Activated effector memory CD4-positive, alpha-beta T cell treated with Interleukin-2 at 50 U/mL for 16 hours (primary cell): Measurements from ENCODE around the gene PARP9.
"Not testable (repeated sequence)": the region's sequence is repeated elsewhere in the genome, so short reads cannot be mapped to it uniquely, and the experiment has no call there.

Source experiments
- DNase-seq: peaks from one replicate; pipeline ENCODE4 v3.0.0-alpha.2; 2020

PARP9 gene

DNA sequence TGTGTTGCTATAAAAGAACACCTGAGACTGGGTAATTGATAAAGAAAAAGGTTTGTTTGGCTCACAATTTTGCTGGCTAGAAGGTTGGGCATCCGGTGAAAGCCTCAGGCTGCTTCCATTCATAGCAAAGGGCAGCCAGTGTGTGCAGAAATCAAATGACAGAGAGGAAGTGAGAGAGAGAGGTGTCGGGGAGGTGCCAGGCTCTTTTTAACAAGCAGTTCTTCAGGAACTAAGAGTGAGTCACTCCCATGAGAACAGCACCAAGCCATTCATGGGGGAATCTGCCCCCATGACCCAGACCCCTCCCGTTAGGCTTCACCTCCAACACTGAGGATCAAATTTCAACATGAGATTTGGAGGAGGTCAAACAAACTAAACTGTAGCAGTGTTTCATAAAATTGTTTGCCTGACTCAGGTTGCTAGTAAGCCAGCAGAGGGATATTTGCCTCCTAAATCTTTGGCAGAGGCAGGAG lies 8.9 kb upstream of the PARP9 start:
- peak; percentile 17 for DNase-seq

DNA sequence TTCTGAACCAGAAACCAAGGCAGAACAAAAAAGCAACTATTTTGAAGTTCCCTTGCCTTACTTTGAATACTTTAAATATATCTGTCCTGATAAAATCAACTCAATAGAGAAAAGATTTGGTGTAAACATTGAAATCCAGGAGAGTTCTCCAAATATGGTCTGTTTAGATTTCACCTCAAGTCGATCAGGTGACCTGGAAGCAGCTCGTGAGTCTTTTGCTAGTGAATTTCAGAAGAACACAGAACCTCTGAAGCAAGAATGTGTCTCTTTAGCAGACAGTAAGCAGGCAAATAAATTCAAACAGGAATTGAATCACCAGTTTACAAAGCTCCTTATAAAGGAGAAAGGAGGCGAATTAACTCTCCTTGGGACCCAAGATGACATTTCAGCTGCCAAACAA lies 4.7 kb upstream of the PARP9 start:
- DNase-seq: no peak

DNA sequence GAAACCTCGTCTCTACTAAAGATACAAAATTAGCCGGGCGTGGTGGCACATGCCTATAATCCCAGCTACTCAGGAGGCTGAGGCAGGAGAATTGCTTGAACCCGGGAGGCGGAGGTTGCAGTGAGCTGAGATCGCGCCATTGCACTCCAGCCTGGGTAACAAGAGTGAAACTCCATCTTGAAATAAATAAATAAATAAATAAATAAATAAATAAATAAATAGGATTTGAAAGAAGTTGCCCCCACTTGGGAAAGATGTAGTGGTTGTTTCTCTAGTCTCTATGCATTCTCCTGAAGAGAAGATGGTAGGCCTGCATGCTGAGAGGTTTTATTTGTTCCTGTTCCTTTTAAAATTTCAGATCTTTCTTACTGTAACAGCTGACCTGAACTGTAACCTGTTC lies 4.0 kb upstream of the PARP9 start:
- not testable (repeated sequence) for DNase-seq

DNA sequence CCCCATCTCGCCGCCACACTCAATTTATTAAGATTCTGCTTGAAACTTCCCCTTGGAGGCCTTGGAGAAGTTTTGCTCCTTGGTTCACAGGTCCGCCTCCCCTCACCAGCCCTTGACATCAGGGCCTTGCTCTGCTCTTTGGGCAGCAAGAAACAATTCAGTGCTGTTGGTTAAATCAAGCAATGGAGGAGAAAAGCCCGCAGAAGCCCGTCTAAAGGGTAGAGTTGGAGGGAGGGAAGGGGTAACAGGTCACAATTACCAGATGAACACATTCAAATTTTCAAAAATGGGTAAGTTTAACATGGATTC lies 429 bp downstream of the PARP9 start:
- no peak for DNase-seq

DNA sequence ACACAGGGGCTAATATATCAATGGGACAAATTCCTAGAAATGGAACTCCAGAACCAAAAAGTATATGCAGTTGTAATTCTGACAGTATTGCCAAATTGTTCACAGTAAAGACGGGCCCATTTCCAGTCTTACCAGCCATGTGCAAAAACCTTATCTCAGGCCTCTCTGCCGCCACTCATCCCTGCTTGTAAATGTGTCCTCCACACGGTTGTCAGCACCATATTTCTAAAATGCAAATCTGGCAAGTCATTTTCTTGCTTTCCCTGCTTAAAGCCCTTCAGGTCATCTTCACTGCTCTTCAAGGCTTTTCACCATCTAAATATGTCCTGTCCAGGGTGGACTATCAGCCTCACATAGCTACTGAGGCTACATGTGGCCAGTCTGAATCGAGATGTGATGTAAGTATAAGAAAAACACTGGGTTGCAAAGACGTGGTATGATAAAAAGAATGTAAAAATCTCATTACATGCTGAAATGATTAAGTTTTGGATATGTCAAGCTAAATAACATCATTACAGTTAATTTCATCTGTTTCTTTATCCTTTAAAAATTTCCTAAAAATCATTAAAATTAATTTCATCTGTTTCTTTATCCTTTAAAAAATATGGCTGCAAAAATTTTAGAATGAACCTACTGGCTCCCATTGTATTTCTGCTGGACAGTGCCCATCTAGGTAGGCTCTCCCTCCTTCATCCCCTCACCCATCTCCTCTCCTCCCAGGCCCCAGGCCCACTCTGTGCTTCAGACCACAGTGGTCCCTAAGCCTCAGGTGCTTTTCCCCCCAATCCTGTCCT lies 980 bp downstream of the PARP9 start:
- no peak for DNase-seq

DNA sequence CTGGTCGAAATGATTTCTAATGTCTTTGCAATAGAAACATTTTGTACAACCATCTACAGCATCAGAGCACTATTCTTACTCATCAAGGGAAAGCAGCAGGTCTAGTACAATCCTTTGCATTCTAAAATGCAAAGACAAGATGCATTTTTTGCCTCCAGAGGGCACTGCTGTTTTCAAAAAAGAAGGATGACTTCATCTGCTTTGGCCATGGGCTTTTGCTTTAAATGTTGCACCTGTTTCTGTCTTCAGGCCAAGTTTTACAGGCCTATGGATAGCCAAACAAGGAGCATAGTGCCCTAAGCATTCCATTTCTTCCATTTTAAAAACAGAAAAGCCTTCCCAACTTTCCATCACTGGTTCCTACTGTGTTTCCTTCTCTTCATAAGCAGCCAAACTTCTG lies 3.4 kb downstream of the PARP9 start:
- DNase-seq: peak; percentile 21

DNA sequence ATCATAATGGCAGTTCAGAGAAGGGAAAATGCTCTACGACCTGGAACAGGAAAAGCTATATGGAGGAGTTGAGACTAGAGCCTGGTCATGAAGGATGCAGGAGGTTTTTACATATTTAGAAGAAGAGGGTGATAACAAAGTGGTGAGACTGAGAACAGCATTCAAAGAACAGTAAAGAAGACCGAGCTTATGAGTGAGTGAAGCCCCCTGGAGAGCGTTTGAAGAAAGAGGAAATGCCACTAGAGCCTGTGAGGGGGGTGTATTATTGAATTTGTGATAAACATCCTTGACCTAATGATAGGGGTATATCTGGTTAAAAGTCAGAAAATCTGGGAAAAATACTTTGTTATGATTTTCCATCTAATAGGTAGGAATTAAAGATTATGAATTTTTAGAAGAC lies 4.2 kb downstream of the PARP9 start:
- DNase-seq: no peak

DNA sequence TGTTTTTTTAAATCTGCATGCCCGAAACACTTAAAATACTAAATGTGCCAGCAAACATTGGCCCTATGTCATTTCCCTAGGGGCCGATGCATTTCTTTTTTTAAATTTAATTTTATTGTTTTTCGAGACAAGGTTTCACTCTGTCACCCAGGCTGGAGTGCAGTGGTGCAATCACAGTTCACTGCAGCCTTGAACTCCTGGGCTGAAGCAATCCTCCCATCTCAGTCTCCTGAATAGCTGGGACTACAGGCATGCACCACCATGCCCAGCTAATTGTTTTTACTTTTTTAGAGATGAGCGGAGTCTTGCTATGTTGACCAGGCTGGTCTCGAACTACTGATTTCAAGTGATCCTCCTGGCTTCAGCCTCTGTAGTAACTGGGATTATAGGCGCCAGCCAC lies 5.5 kb downstream of the PARP9 start:
- DNase-seq: no peak

DNA sequence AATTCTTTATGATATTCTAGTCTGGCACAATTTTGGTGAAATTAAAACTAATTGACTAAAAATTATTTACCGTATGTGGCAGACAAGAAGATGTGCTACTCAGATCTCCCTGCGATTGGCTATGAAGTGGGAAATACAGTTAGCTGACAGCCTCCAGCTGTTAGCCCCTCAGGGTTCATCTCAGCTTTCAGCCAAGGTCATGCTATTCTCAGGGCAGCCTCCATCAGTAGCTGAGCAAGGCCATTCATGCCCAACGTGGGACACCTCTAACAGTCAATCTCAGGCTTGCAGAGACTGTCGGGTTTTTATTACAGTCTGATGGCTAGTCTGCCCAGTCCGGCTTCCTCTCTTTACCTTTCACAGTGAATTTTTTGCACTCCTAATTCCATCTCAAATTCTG lies 6.7 kb downstream of the PARP9 start:
- DNase-seq: no peak

DNA sequence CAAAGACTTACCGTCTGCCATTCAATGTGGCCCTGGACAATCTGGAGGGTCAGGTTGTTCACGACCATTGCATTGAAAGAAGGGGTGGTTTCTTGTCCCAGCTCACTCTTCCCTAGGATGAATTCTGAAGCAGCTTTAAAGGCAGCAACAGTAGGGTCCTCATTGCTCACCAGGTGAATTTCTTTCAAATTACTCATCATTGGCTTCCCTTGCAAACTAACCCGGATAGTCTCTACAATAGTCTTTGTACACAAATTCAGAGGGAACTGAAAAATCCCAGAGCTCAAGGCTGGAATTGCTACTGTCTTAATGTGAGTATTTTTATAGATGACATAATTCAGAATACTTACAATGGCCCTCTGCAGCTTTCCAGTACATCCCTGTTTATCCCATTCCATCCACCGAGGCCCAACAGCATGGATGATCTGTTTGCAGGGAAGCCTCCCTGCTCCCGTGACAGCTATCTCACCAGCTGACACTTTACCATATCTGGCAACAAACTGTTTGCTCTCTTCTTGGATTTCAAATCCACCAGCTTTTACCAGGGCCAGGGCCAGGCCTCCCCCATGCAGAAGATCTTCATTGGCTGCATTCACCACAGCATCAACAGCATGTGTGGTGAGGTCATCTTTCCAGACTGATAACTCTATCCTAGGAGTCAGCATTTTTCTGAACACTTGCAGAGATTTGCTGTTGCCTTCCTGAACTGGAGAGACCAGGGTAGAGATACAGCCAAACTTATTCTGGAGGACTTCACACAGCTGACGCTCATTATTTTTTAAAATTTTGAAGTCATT lies 8.6 kb downstream of the PARP9 start:
- DNase-seq: no peak

DNA sequence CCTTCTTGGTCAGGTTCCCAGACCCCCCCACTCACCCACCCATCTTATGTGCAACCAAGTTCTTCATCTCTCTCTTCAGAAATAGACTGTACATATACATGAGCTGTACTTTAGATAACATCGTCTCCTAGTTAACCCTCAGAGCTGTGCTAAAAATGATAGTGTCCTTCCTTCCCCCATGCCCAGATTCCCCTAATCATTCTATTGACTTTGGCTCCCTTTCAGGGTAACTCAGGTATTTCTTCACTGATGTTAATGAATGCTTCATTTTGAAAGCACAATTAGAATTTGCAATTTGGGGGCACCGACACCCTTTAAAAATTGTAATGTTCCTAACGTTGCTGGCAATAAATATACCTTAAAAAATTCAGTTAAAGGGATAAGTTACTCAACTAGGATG lies 10.9 kb downstream of the PARP9 start:
- no peak for DNase-seq

DNA sequence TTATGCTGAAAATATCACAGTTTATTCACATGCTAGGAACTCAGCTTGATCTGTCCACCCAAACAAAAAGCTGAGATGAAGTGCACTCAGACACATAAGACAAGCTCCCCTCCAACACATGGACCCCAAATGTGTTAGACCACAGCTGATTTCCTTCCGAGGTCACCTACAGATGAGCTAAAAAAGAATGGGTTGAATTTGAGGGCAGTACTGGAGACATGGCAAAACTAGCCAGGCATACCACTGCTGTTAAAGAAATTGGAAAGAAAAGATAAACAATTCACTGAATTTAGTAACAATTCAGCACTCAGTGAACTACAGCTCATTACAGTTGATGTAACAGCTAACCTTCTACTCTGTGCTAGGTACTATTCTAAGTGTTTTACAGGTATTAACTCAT lies 15.5 kb downstream of the PARP9 start:
- DNase-seq: no peak

DNA sequence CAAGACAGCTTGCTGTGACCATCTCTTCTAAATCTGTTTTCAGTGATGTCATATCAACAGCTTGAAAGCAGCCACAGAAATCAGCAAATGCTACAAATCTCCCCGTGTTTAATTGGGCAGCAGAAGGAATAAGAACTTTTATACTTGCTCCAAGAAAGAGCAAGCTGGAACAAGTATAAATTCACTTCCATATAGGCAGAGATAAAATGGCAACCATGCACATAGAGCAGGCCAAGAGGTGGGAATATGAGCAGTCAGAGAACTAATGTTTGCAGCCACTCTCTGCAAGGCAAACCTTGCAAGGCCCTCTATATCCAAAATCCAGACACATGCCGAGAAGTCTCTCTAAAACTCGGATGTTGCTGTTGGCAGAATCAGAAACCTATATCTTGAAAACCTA lies 16.0 kb downstream of the PARP9 start:
- DNase-seq: no peak

DNA sequence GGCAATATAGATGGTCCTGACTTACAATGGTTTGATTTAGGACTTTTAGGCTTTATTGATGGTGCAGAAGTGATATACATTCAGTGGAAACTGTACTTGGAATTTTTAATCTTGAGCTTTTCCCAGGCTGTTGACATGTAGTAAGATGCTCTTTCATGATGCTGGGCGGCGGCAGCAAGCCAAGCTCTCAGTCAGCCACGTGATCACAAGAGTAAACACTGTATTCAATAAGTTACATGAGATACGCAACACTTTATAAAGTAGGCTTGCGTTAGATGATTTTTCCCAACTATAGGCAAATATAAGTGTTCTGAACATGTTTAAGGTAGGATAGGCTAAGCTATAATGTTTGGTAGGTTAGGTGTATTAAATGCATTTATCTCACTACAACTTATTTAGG lies 17.9 kb downstream of the PARP9 start:
- no peak for DNase-seq

DNA sequence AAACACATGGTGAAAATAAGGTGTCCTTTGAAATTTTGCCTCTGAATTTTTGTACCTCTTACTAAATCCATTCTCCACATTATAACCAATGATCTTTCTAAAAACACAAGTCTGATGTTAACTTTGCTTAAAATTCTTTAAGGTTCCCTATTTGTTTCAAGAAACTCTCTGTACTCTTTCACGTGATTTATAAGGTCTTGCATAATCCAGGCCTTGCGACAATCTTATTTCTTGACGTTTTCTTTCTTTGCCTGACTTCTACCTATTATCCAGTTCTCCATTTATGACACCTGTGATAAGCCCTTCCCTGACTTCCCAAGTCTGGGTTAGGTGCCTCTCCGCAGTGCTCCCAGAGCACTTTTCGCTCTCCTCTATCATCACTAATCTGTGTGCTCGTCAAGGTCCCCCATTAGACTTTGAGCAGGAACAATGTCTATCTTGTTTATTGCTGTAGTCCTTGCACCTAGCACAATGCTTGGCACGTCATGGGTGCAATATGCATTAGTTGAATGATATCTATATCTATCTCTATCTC lies 25.1 kb downstream of the PARP9 start:
- DNase-seq: no peak

DNA sequence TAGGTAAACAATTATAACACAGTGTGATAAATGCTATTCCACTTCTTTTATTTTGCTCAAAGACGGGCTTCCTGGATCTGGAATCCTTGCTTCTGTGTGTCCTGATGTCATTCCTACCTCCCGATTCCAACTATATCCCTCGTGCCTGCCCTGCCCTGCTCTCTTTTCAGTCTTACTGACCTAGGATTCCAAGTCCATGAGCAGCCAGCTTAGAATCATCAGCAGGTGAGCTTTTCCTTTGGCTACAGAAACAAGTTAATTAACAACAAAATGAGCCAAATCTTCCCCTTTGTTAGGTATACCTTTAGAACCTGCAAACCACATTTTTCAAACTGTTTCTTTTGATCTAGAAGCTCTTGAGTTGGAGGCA lies 27.5 kb downstream of the PARP9 start:
- DNase-seq: no peak

DNA sequence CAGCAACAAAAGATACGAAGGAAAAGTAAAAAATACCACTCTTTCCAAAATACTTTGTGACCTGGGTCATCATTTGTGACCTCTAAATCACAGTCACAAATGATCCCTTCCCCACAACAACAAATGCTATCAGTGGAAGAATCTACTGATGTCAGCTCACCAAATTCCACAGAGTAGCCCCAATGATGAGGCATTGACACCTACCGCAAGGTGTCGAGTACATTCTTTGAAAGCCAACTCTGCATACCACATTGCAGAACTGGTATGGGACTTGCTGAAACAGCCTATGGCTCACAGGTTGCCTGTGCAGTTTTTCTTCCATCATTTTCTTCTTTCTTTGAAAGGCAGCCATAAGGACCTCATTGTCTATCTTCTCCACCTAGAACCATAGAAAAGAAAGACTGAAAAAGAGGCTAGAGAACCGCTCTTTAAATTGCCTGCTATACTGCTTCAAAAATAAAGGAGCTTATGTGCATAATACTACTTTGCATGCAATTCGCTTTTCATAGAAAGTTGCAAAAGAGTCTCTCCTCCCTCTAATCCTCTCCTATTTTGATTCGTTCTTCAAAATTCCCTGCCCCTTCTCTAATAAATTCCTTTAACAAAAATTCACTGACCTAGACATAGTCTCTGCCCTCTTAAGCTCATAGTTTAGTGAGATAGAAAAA lies 28.0 kb downstream of the PARP9 start:
- DNase-seq: no peak

DNA sequence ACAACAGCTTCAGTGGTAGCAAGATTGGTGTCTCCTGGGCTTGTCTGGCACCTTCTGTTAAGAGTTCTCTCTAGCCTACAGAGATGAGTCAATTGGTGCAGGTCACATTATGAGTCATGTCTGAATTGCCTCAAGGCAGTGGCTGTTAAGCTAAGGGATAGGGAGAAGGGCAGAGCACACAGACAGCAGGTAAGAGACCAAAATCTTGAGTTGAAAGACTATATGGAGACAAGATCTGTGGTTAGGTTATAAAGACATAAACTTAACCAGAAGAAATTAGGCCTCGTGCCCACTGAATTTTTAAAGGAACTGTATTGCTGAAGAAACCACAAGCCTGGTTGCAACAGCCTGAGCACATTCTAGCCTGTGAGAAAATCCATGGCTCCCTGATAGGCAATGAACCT lies 30.2 kb downstream of the PARP9 start:
- no peak for DNase-seq

DNA sequence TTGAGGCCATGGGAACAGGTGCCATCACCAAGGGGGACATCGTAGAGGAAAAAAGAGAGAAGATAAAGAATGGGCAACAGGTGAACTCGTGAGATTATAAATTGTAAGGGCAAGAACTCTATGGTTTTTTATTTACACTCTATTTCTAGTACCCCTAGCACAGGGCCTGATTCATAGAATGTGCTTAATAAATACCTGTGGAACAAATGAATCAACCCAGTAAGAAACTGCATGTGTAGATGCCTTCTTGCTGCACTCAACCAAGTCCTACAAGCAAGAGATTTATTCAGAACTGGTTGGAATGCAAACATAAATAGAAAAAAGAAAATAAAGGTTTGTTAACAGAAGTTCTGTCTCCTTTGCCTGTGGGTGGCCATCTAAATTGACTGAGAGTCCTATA lies 30.6 kb downstream of the PARP9 start:
- DNase-seq: no peak

DNA sequence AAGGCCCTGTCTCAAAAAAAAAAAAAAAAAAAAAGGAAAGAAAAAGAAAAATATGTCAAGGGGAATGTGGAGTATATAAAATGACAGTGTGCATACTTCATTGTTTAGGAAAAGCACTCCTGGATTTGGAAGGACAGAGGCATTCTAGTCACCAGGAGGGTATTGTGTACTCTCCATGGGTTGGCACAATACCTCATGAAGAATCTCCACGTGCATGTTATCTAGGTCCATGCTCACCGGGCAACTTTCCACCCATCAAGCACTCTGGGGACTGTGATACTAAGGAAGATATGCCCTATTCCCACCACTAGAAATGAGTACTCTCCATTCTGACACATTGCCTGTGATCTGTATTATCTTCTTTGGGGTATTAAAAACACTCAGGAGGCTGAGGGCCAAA lies 33.9 kb downstream of the PARP9 start:
- no peak for DNase-seq

DNA sequence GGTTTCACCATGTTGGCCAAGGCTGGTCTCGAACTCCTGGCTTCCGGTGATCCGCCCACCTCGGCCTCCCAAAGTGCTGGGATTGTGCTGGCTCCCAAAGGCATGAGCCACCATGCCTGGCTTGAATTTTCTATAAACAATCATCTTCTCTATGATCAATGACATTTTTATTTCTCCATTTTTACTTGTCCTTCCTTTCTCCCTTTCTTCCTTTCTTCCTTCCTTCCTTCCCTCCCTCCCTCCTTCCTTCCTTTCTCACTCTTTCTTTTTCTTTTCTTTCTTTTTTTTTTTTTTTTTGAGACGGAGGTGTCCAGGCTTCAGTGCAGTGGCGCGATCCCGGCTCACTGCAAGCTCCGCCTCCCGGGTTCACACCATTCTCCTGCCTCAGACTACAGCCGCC lies 40.8 kb downstream of the PARP9 start:
- no peak for DNase-seq

DNA sequence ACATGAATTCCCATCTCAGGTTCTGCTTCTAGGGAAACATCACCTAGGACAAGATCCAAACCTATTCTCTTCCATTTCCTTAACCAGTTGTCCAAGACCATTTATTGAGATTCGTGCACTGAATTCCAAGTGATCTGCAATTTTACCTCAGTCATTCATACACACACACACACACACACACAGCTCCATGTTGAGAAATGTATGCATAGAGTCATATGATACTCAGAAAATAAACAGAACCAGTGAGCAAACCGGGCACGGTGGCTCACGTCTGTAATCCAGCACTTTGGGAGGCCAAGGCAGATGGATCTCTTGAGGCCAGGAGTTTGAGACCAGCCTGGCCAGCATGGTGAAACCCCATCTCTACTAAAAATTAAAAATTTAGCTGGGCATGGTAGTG lies 43.2 kb downstream of the PARP9 start:
- DNase-seq: no peak

DNA sequence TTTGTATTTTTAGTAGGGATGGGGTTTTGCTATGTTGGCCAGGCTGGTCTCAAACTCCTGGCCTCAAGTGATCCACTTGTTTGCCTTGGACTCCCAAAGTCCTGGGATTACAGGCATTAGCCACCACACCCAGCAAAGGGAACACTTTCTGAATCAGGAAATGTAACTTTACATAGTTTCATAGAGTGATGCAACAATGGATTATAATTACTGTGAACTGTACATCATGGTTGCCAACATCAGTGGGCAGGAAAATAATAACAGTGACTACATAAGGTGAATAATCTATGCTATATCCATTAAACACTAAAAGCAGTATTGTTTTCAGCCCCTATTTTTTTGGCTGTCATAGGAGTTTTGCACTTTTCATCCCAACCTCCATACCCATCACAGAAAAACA lies 44.4 kb downstream of the PARP9 start:
- no peak for DNase-seq

DNA sequence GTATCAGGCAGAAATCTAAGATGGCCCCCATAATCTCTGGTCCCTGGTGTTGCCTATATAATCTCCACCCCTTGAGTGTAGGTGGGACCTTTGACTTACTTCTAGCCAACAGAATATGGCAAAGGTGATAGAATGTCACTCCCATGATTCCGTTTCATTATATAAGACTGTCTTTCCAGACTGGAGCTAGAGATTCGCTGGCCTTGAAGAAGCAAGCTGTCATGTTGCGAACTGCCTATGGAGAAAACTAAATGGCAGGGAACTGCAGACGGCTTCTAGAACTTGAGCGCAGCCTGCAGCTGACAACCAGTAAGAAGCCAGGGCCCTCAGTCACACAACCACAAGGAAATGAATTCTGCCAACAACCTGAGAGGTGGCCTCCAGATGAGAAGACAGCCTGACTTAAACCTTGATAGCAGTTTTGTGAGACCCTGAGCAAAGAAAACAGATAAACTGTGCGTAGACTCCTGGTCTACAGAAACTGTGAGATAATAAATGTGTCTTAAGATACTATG lies 47.2 kb downstream of the PARP9 start:
- DNase-seq: no peak
